ENCODE measurements around the gene NRM.

Gene NRM

DNA sequence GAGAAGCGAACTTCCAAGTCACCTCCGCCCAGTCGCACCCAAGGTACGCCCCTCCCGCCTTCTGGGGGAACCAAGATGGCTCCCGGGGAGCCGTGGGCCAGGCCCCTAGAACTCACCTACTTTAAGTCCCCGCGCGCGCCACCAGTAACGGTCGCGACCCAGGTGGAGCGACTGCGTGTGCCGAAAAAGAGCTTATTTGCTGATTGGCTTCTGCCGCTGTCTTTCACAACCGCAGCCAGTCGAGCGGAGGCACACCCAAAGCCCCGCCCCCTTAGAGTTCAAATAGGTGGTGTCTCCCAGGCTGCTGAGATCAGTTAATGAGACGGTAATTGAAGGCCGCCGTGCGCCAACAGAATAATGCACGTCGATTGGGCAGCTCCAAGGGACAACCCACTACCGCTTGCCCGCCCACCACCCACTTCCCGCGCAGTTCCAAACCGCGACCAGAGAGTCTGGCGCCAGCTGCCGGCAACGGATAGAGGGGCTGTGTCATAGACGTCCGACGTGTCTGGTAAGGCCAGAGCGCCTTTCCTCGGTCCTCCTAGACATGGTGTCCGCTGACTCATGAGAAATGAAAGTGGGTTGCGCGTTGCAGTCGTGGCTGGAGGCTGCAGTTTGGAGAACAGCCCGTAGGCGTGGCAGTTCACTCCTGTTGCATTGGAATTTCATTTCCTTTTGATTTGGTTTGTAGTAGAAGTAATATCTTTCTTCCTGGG, 26.5 kb upstream of the NRM start, which contains the start of gene MDC1:
Gene MDC1, minus strand, starts transcription at position 153 of the 716 bp plus-strand sequence. CDS start 2,106 bp downstream, outside the sequence.
- H3K79me2 ChIP-seq (ENCODE audit: insufficient read depth, low read length), result peaks cover 58% of the 10 kb centered on the region
- H2AFZ ChIP-seq (ENCODE audit: low read depth, low read length), result peak within 1 kb of the TSS; percentile 65
- peak within 1 kb of the TSS; percentile 99 for H3K27ac ChIP-seq (ENCODE audit: low read length)
- H3K9ac ChIP-seq (ENCODE audit: low read depth, low read length), result peak within 1 kb of the TSS; percentile 98
- H3K36me3 ChIP-seq (ENCODE audit: insufficient read depth, low read length), result peaks cover 47% of the 10 kb centered on the region
- DNase-seq, result peak; percentile 100
- no peak for TF ChIP-seq EZH2 (IDR thresholded peaks at IDR 0.05; ENCODE audit: borderline replicate concordance, low read depth, low read length, severe bottlenecking)
- TF ChIP-seq, protein P1, sequence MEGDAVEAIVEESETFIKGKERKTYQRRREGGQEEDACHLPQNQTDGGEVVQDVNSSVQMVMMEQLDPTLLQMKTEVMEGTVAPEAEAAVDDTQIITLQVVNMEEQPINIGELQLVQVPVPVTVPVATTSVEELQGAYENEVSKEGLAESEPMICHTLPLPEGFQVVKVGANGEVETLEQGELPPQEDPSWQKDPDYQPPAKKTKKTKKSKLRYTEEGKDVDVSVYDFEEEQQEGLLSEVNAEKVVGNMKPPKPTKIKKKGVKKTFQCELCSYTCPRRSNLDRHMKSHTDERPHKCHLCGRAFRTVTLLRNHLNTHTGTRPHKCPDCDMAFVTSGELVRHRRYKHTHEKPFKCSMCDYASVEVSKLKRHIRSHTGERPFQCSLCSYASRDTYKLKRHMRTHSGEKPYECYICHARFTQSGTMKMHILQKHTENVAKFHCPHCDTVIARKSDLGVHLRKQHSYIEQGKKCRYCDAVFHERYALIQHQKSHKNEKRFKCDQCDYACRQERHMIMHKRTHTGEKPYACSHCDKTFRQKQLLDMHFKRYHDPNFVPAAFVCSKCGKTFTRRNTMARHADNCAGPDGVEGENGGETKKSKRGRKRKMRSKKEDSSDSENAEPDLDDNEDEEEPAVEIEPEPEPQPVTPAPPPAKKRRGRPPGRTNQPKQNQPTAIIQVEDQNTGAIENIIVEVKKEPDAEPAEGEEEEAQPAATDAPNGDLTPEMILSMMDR (IDR thresholded peaks at IDR 0.05; ENCODE audit: borderline replicate concordance, extremely low read depth, low read length, poor library complexity, severe bottlenecking), result peak; percentile 43
- H3K4me3 ChIP-seq (ENCODE audit: low read depth in 1 of 2, low read length in 2 of 2), result peak within 1 kb of the TSS; percentile 55 to 99
- H3K4me1 ChIP-seq (ENCODE audit: insufficient read depth, low read length), result peaks cover 35% of the 10 kb centered on the region
- H3K9me3 ChIP-seq (ENCODE audit: insufficient read depth, low read length, severe bottlenecking), result no peaks in the 10 kb centered on the region
- H3K4me2 ChIP-seq (ENCODE audit: insufficient read depth, low read length), result peak within 1 kb of the TSS; percentile 63
- no peaks in the 10 kb centered on the region for H3K27me3 ChIP-seq (ENCODE audit: insufficient read depth, low read length, poor library complexity)
- peaks cover 9% of the 10 kb centered on the region for H4K20me1 ChIP-seq (ENCODE audit: insufficient read depth, low read length)
- ATAC-seq (ENCODE audit: insufficient read depth, low read depth), result peak; percentile 75

- H3K9ac ChIP-seq (ENCODE audit: low read depth, low read length), result peak overlapping the region; percentile 82
- TF ChIP-seq, protein P1 (IDR thresholded peaks at IDR 0.05; ENCODE audit: borderline replicate concordance, extremely low read depth, low read length, poor library complexity, severe bottlenecking), result no peak
- no peak for TF ChIP-seq EZH2 (IDR thresholded peaks at IDR 0.05; ENCODE audit: borderline replicate concordance, low read depth, low read length, severe bottlenecking)
- peaks cover 30% of the 10 kb centered on the region for H3K4me1 ChIP-seq (ENCODE audit: insufficient read depth, low read length)
- H2AFZ ChIP-seq (ENCODE audit: low read depth, low read length), result peak overlapping the region; percentile 65
- no peaks in the 10 kb centered on the region for H3K9me3 ChIP-seq (ENCODE audit: insufficient read depth, low read length, severe bottlenecking)
- peaks cover 47% of the 10 kb centered on the region for H3K36me3 ChIP-seq (ENCODE audit: insufficient read depth, low read length)
- H3K4me2 ChIP-seq (ENCODE audit: insufficient read depth, low read length), result peak overlapping the region; percentile 63
- peaks cover 4% of the 10 kb centered on the region for H4K20me1 ChIP-seq (ENCODE audit: insufficient read depth, low read length)
- DNase-seq (no peak), ATAC-seq (ENCODE audit: insufficient read depth, low read depth) (no peak)
- peak overlapping the region; percentile 99 for H3K27ac ChIP-seq (ENCODE audit: low read length)
- peaks cover 53% of the 10 kb centered on the region for H3K79me2 ChIP-seq (ENCODE audit: insufficient read depth, low read length)
- H3K27me3 ChIP-seq (ENCODE audit: insufficient read depth, low read length, poor library complexity), result no peaks in the 10 kb centered on the region
- H3K4me3 ChIP-seq (ENCODE audit: low read depth in 1 of 2, low read length in 2 of 2), result peak overlapping the region; percentile 38 to 63
Observed at GRCh38 chr6:30716879-30717128, 26.0 kb upstream of the NRM start.

DNA sequence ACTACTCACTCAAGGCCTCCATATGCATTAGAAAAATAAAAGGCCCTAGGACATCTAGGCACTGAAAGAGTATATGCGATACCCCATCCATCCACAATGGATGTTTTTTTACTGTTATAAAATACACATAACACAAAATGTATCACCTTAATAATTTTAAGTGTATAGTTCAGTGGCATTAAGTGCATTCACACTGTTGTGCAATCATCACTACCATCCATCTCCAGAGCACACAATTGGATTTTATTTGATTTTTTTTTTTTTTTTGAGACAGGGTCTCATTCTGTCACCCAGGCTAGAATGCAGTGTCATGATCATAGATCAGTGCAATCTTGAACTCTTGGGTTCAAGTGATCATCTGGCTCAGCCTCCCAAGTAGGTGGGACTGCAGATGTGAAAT, 23.5 kb upstream of the NRM start:
- H3K4me2 ChIP-seq (ENCODE audit: insufficient read depth, low read length), result no peak overlapping the region
- H3K9me3 ChIP-seq (ENCODE audit: insufficient read depth, low read length, severe bottlenecking), result no peaks in the 10 kb centered on the region
- TF ChIP-seq, protein P1 (IDR thresholded peaks at IDR 0.05; ENCODE audit: borderline replicate concordance, extremely low read depth, low read length, poor library complexity, severe bottlenecking), result no peak
- no peak overlapping the region for H2AFZ ChIP-seq (ENCODE audit: low read depth, low read length)
- H4K20me1 ChIP-seq (ENCODE audit: insufficient read depth, low read length), result no peaks in the 10 kb centered on the region
- H3K79me2 ChIP-seq (ENCODE audit: insufficient read depth, low read length), result peaks cover 30% of the 10 kb centered on the region
- H3K4me3 ChIP-seq (ENCODE audit: low read depth in 1 of 2, low read length in 2 of 2), result no peak overlapping the region
- H3K36me3 ChIP-seq (ENCODE audit: insufficient read depth, low read length), result peaks cover 52% of the 10 kb centered on the region
- peaks cover 25% of the 10 kb centered on the region for H3K4me1 ChIP-seq (ENCODE audit: insufficient read depth, low read length)
- no peak overlapping the region for H3K9ac ChIP-seq (ENCODE audit: low read depth, low read length)
- DNase-seq (no peak), ATAC-seq (ENCODE audit: insufficient read depth, low read depth) (no peak)
- no peaks in the 10 kb centered on the region for H3K27me3 ChIP-seq (ENCODE audit: insufficient read depth, low read length, poor library complexity)
- H3K27ac ChIP-seq (ENCODE audit: low read length), result no peak overlapping the region
